Body of pancreas (tissue), 4 donors: ENCODE measurements around the gene MIAT. TPM values are rescaled to one million over a fixed set of nuclear protein-coding genes. Genes with fewer than 3 reads are reported as not detected.

Source experiments
- ATAC-seq: fragments of 150-250 bp; one replicate; pipeline ENCODE4 v1.9.1; 2016
- DNase-seq, 4 donors: peaks; one replicate each; pipeline ENCODE4 v3.0.0-alpha.2; 2019
- H3K27ac ChIP-seq, 4 donors: fragments of 200-600 bp; sonication (generic); 1 replicate in 3 of 4; 2 replicates in 1 of 4; pipeline versions ENCODE4 v1.5.1 to v1.6.1; 2016 to 2019; ENCODE audit warnings: mild to moderate bottlenecking in 1 of 4, mixed read lengths in 1 of 4, moderate library complexity in 1 of 4
- H3K27me3 ChIP-seq, 2 donors: fragments of 200-600 bp; sonication (generic); one replicate each; pipeline ENCODE4 v1.6.0; 2016; ENCODE audit warnings: mild to moderate bottlenecking in 1 of 2
- H3K36me3 ChIP-seq, 2 donors: fragments of 200-600 bp; sonication (generic); replicated peaks in 1 of 2; 2 replicates each; pipeline ENCODE4 v1.5.1; 2016; ENCODE audit warnings: low read depth in 2 of 2; ENCODE audit not compliant: insufficient read depth in 1 of 2
- H3K4me1 ChIP-seq: fragments of 200-600 bp; sonication (generic); one replicate; pipeline ENCODE4 v1.6.0; 2016
- H3K4me3 ChIP-seq, 2 donors: fragments of 200-600 bp; sonication (generic); 1 replicate in 1 of 2; 2 replicates in 1 of 2; pipeline ENCODE4 v1.5.1; 2016 to 2019
- H3K9me3 ChIP-seq, 3 donors: fragments of 200-600 bp; sonication (generic); 1 replicate in 2 of 3; 2 replicates in 1 of 3; pipeline ENCODE4 v1.5.1; 2016
- POLR2A ChIP-seq, 3 donors: fragments of 450-650 bp; IDR thresholded peaks; one replicate each; pipeline ENCODE4 v1.6.1; 2016; ENCODE audit warnings: antibody characterized with exemption in 3 of 3, mild to moderate bottlenecking in 2 of 3
- WGBS, 2 donors: methylation state at CpG; one replicate each; pipeline ENCODE4 v1.1.5; 2017; 5-methylcytosine and 5-hydroxymethylcytosine counted together
- intact Hi-C: fragments of 100-400 bp; cut with DNase I; formaldehyde crosslinking; loops from one replicate; pipeline ENCODE4 v1.15.1; 2023
- total RNA-seq, 2 donors: library from RNA; depleted of rRNA; stranded (reverse); fragments of >200 nt; gene quantifications; one replicate each; pipeline ENCODE4 v1.1.0, GENCODE V29; 2016
- TF ChIP-seq, protein P1 (sequence below), 7 experiments: fragments of 450-650 bp in 4 of 7; fragments of 200-600 bp in 3 of 7; sonication (generic) in 3 of 7; IDR thresholded peaks; one replicate each; pipeline ENCODE4 v1.5.1; 2016 to 2019; ENCODE audit warnings: antibody characterized with exemption in 7 of 7

MIAT gene
- total RNA-seq, 2 donors from 2014 or later: 1.0 to 2.6 TPM

DNA sequence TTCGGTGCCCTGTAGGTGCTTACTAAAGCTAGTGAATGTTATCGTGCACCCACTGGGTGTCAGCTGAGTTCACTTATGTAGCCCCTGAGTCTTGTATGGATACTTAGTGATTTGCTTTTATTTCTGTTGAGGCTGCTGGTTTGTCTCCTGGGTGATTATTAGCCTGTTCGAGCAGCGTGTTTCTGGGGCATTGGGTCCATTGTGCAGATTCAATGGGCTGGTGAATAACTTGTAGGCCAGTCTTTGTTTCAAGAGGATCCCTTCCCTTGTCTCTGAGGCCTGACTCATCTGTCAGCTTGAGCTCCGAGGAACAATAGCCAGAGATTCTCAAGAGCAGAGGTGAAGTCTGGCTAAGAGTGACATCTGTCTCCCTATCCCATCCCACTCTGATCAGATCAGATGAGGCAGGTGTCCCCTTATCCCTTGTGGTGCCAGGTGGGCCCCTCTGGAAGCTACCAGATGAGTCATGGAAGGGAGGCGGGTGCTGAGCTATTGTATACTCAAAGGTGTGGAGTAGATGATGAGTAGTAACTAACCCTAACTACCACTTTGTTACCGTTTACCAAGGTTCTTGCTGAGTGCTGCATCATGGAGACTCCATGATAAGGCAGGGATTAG is 3.7 kb downstream of the MIAT start:
- intact Hi-C loops: no loop called here
- TF ChIP-seq, protein P1, sequence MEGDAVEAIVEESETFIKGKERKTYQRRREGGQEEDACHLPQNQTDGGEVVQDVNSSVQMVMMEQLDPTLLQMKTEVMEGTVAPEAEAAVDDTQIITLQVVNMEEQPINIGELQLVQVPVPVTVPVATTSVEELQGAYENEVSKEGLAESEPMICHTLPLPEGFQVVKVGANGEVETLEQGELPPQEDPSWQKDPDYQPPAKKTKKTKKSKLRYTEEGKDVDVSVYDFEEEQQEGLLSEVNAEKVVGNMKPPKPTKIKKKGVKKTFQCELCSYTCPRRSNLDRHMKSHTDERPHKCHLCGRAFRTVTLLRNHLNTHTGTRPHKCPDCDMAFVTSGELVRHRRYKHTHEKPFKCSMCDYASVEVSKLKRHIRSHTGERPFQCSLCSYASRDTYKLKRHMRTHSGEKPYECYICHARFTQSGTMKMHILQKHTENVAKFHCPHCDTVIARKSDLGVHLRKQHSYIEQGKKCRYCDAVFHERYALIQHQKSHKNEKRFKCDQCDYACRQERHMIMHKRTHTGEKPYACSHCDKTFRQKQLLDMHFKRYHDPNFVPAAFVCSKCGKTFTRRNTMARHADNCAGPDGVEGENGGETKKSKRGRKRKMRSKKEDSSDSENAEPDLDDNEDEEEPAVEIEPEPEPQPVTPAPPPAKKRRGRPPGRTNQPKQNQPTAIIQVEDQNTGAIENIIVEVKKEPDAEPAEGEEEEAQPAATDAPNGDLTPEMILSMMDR (IDR thresholded peaks at IDR 0.05): no peak
- TF ChIP-seq POLR2A (IDR thresholded peaks at IDR 0.05): no peak
- H3K27me3 ChIP-seq: peaks cover 0 to 29% of the 10 kb centered on the region in 2 donors
- WGBS, 2 donors: 60 to 64% methylated on average over 7 of the region's 7 CpGs
- DNase-seq (no peak), ATAC-seq (no peak)
- no peak overlapping the region for H3K4me3 ChIP-seq
- H3K4me1 ChIP-seq: peaks cover 19% of the 10 kb centered on the region
- no peaks in the 10 kb centered on the region for H3K36me3 ChIP-seq
- H3K27ac ChIP-seq: no peak overlapping the region
- no peaks in the 10 kb centered on the region for H3K9me3 ChIP-seq

DNA sequence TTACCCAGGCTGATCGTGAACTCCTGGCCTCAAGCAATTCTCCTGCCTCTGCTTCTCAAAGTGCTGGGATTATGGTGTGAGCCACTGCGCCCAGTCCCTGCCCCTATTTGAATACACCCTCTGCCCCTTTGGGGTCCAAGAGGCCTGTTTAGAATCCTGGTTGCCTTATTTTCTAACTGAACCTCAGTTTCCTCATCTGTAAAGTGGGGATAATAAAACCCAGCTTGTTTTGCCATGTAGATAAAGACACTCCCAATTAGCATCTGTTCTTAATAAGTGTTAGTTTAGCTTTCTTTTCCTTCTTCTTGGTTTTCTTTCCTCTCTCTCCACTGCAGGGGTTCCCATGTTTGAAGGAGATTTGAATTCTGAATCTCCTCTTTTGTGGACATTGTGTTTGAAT is 4.8 kb downstream of the MIAT start:
- Histone ChIP-seq H3K4me1 (peaks cover 15% of the 10 kb centered on the region), H3K27me3 (peaks cover 0 to 25% of the 10 kb centered on the region in 2 donors), H3K9me3 (no peaks in the 10 kb centered on the region), H3K36me3 (no peaks in the 10 kb centered on the region), H3K27ac (no peak overlapping the region), H3K4me3 (no peak overlapping the region)
- ATAC-seq: no peak
- DNase-seq: no peak
- TF ChIP-seq, protein P1 (IDR thresholded peaks at IDR 0.05): no peak
- no peak for TF ChIP-seq POLR2A (IDR thresholded peaks at IDR 0.05)
- 81 to 91% methylated on average over 2 of the region's 2 CpGs for WGBS, 2 donors
- intact Hi-C loops: no loop called here

DNA sequence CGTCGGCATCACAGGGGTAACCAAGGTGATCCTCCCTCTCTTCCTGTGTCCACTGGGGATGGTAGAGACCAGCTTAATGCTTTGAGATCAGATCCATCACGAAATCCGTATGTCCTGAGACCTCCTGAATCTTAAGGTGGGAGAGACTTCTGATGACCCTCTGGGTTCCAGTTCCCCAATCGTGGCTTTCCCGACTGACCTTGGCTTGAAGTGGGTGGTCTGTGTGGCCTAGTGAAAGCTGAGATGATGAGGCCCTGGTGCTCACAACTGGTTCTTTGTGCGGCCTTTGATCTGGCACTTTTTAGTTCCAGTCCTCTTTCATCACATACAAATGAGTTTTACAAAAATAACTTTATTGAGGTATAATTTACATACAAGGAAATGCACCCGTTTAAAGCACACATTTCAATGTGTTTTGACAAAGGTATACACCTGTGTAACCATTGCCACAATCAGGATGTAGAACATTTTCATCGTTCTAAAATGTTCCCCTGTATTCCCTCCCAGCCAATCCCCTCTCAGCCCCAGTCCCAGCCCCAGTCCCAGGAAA is 6.1 kb downstream of the MIAT start:
- Histone ChIP-seq H3K36me3 (no peaks in the 10 kb centered on the region), H3K9me3 (no peaks in the 10 kb centered on the region), H3K27me3 (peaks cover 0 to 14% of the 10 kb centered on the region in 2 donors), H3K27ac (no peak overlapping the region), H3K4me3 (no peak overlapping the region), H3K4me1 (peaks cover 8% of the 10 kb centered on the region)
- no peak for DNase-seq
- 58 to 64% methylated on average over 7 to 9 of the region's 9 CpGs for WGBS, 2 donors
- TF ChIP-seq, protein P1 (IDR thresholded peaks at IDR 0.05): no peak
- TF ChIP-seq POLR2A (IDR thresholded peaks at IDR 0.05): no peak
- no peak for ATAC-seq
- intact Hi-C loops: no loop called here

DNA sequence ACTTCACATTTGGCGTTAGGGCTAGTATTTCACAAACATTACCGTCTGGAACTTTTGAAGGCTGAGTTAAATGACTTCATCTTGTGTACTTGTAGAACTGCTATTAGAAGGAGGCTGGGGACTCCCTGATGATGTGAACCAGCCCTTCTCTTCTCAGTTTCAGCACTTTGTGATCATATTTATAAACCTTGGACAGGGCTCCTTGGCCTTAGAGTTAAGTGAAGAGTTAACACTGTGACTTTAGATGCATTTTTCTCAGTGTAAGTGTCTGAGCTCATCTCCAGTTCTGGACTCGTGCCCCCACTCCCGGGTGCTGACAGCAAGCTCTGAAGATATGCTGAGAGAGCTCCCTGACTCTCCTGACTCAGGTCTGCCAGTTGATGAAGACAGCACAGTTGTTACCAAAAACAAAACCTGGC is 8.4 kb downstream of the MIAT start:
- intact Hi-C loops: no loop called here
- Histone ChIP-seq H3K9me3 (no peaks in the 10 kb centered on the region), H3K4me3 (no peak overlapping the region), H3K4me1 (peaks cover 17% of the 10 kb centered on the region), H3K27ac (no peak overlapping the region), H3K36me3 (no peaks in the 10 kb centered on the region), H3K27me3 (peaks cover 0 to 4% of the 10 kb centered on the region in 2 donors)
- TF ChIP-seq, protein P1 (IDR thresholded peaks at IDR 0.05): no peak
- no peak for TF ChIP-seq POLR2A (IDR thresholded peaks at IDR 0.05)
- no peak for ATAC-seq
- no peak for DNase-seq
- WGBS, 2 donors: 0 to 24% methylated on average over 2 to 4 of the region's 4 CpGs

DNA sequence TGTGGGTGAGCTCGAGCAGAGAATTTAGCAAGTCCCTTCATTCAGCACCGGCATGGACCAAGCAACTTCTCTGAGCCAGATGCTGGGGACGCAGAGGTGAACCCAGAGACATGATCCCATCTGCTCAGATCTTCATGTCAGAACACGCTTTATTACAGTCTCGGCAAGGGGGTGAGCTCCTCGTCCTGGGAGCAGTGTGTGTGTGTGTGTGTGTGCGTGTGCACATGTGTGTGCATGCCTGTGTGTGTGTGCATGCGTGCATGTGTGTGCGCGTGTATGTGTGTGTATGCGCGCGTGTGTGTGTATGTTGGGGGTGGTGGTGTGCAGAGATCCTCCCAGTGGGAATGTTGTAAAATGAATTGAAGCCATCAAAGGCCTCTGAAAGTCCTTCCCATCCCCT is 9.8 kb downstream of the MIAT start:
- H3K4me1 ChIP-seq: peaks cover 19% of the 10 kb centered on the region
- no peaks in the 10 kb centered on the region for H3K27me3 ChIP-seq
- no peaks in the 10 kb centered on the region for H3K9me3 ChIP-seq
- intact Hi-C loops: no loop called here
- TF ChIP-seq, protein P1 (IDR thresholded peaks at IDR 0.05): no peak
- no peak for TF ChIP-seq POLR2A (IDR thresholded peaks at IDR 0.05)
- ATAC-seq (no peak), DNase-seq (no peak)
- 75 to 89% methylated on average over 8 to 13 of the region's 13 CpGs for WGBS, 2 donors
- H3K27ac ChIP-seq: no peak overlapping the region
- H3K4me3 ChIP-seq: no peak overlapping the region
- H3K36me3 ChIP-seq: no peaks in the 10 kb centered on the region
